CD4-positive, alpha-beta T cell treated with Interleukin-2 at 100 ng/mL for 4 hours (primary cell): ENCODE measurements around the gene PDZD2.
"Not testable (repeated sequence)": the region's sequence is repeated elsewhere in the genome, so short reads cannot be mapped to it uniquely, and the experiment has no call there.

Source experiments
- DNase-seq: peaks from one replicate; pipeline ENCODE4 v3.0.0-alpha.2; 2020; ENCODE audit warnings: low spot score

Gene PDZD2

GRCh38 chr5:32103521-32103920 is 464.6 kb downstream of the PDZD2 start:
- no peak for DNase-seq

- DNase-seq = no peak
Observed at GRCh38 chr5:32107291-32107690, 468.4 kb downstream of the PDZD2 start.

GRCh38 chr5:32108167-32108566 is 469.2 kb downstream of the PDZD2 start:
- DNase-seq = no peak

- no peak for DNase-seq
Observed at GRCh38 chr5:32109236-32109635, 470.3 kb downstream of the PDZD2 start.

GRCh38 chr5:32110111-32110696 is 471.3 kb downstream of the PDZD2 start:
- DNase-seq = no peak

GRCh38 chr5:32115985-32116384 is 477.1 kb downstream of the PDZD2 start:
- DNase-seq = no peak

GRCh38 chr5:32116574-32117313 is 477.8 kb downstream of the PDZD2 start:
- no peak for DNase-seq

GRCh38 chr5:32118922-32119321 is 480.0 kb downstream of the PDZD2 start:
- DNase-seq = not testable (repeated sequence)

GRCh38 chr5:32123058-32123805 is 484.3 kb downstream of the PDZD2 start:
- no peak for DNase-seq

- no peak for DNase-seq
Observed at GRCh38 chr5:32123889-32124676, 485.2 kb downstream of the PDZD2 start.

GRCh38 chr5:32126691-32127090 is 487.8 kb downstream of the PDZD2 start:
- no peak for DNase-seq

- no peak for DNase-seq
Observed at GRCh38 chr5:32127711-32128110, 488.8 kb downstream of the PDZD2 start.

GRCh38 chr5:32129074-32129598 is 490.2 kb downstream of the PDZD2 start:
- peak; percentile 13 for DNase-seq

GRCh38 chr5:32130865-32131264 is 491.9 kb downstream of the PDZD2 start:
- no peak for DNase-seq

GRCh38 chr5:32131604-32132003 is 492.7 kb downstream of the PDZD2 start:
- DNase-seq = no peak

GRCh38 chr5:32132757-32133156 is 493.8 kb downstream of the PDZD2 start:
- no peak for DNase-seq

- DNase-seq = no peak
Observed at GRCh38 chr5:32135086-32135485, 496.2 kb downstream of the PDZD2 start.

GRCh38 chr5:32136342-32136741 is 497.4 kb downstream of the PDZD2 start:
- no peak for DNase-seq

GRCh38 chr5:32138839-32139493 is 500.0 kb downstream of the PDZD2 start:
- peak; percentile 30 for DNase-seq

- no peak for DNase-seq
Observed at GRCh38 chr5:32143617-32144377, 504.9 kb downstream of the PDZD2 start.
